Sigmoid colon (tissue), 3 donors: Measurements from ENCODE around the gene DENND1B.

Experiments used
- CTCF ChIP-seq, 4 experiments: fragments of 450-650 bp in 3 of 4; fragments of 200-600 bp in 1 of 4; IDR thresholded peaks; one replicate each; pipeline ENCODE4 v1.5.1; 2016 to 2019; ENCODE audit warnings: antibody characterized with exemption in 4 of 4, mild to moderate bottlenecking in 3 of 4, moderate library complexity in 2 of 4
- POLR2A ChIP-seq, 2 donors: fragments of 450-650 bp; IDR thresholded peaks; one replicate each; pipeline ENCODE4 v1.6.1; 2016; ENCODE audit warnings: antibody characterized with exemption in 2 of 2, mild to moderate bottlenecking in 2 of 2, moderate library complexity in 2 of 2

GRCh38 chr1:197807739-197808453, 32.6 kb upstream of the DENND1B start:
- no peak for TF ChIP-seq CTCF (IDR thresholded peaks at IDR 0.05)
- TF ChIP-seq POLR2A (IDR thresholded peaks at IDR 0.05), result no peak
